GM18505 (cell line): ENCODE measurements around the gene SERPINE1.
"Not testable (repeated sequence)": the region's sequence is repeated elsewhere in the genome, so short reads cannot be mapped to it uniquely, and the experiment has no call there.

Experiments used
- ATAC-seq: cut with Tn5 transposase; IDR thresholded peaks from one replicate; pipeline ENCODE4 v1.9.1; 2021; ENCODE audit not compliant: unreplicated experiment
- POLR2A ChIP-seq: IDR thresholded peaks from 4 replicates; pipeline ENCODE4 v1.6.1; 2011; ENCODE audit warnings: borderline replicate concordance; ENCODE audit not compliant: insufficient read depth, insufficient read length; ENCODE audit errors: extremely low read depth

Gene SERPINE1

DNA sequence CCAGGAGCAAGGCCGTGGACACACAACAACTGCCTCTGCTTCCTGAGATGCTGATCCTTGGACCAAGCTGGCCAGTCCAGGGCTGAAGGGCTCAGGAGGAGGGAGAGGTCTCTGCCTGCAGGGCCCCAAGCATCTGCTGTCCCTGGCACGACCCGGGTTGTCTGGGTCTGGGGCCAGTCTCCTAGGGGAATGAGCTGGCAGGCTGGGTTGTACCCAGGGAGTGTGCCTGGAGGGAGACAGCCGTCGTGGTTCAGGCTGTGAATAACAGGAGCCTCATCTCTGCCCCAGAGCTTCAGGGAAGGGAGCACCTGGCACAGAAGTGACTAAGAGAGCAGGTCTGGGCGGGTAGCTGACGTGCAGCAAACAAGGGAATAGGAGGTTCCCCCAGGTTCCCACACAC, 17.9 kb upstream of the SERPINE1 start:
- no peak for TF ChIP-seq POLR2A
- no peak for ATAC-seq

DNA sequence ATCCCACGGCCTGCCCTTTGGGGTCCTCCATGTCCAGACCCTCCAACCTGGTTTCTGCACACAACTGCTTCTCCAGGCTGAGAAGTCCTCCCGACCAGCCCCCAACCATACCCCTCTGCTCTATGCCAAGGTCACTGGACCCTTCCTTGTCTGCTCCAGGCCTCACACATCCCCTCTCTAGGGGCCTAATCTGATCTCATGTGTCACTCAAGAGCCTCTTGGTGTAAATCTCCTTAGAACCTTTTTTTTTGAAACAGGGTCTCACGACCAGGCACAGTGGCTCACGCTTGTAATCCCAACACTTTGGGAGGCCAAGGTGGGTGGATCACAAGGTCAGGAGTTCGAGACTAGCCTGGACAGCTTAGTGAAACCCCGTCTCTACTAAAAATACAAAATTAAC, 17.5 kb upstream of the SERPINE1 start:
- no peak for TF ChIP-seq POLR2A
- no peak for ATAC-seq

DNA sequence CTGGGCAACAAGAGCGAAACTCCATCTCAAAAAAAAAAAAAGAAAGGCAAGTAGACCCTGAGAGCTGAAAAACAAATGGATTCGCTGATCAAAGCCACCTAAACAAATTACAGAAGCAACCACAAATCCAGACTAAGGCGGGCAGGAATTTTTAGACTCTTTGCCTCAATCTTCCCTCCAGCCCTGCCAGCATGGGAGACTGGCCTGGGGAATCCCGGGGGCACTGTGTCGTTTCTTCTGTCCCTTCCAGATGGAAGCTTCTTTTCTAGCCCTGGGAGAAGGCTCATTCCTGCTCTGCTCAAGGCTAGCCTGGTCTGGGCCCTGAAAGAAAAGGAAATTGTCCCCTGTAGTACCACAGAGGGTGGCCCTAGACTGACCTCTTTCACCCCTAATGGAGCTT, 15.6 kb upstream of the SERPINE1 start:
- ATAC-seq: no peak
- TF ChIP-seq POLR2A: no peak

DNA sequence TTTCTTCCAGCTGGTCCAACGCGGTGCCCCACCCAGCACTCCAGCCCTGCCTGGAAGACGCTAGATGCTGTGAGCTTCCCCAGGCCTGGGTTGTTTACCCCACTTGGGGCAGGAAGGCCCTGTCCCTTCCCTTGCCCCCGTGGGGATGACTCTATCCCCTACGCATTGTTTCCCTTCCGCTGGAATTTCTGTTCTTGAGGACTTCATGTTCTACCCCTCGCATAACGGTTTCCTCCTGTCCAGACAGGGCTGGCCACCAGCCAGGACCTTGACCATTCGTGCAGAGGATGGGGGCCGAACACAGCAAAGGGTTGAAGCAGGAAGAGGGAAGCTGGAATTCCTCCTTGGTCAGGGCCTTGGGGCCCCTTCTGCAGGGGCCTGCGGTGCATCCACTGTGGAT, 14.7 kb upstream of the SERPINE1 start:
- no peak for ATAC-seq
- no peak for TF ChIP-seq POLR2A

GRCh38 chr7:101113140-101113539, 13.8 kb upstream of the SERPINE1 start:
- not testable (repeated sequence) for ATAC-seq

DNA sequence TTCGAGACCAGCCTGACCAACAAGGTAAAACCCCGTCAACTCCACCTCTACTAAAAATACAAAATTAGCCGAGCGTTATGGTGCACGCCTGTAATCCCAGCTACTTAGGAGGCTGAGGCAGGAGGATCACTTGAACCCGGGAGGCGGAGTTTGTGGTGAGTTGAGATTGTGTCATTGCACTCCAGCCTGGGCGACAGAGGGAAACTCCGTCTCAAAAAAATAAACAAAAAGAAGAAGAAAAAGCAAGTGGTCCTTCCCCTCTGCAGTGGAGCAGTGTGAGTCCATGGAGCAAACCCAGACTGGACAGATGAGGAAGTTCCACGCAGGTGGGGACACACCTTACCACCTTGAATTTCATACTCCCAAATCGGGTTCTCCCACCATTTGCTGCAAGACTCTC, 13.1 kb upstream of the SERPINE1 start:
- ATAC-seq: no peak
- TF ChIP-seq POLR2A: no peak

GRCh38 chr7:101114492-101114891, 12.4 kb upstream of the SERPINE1 start:
- ATAC-seq: no peak
- no peak for TF ChIP-seq POLR2A

DNA sequence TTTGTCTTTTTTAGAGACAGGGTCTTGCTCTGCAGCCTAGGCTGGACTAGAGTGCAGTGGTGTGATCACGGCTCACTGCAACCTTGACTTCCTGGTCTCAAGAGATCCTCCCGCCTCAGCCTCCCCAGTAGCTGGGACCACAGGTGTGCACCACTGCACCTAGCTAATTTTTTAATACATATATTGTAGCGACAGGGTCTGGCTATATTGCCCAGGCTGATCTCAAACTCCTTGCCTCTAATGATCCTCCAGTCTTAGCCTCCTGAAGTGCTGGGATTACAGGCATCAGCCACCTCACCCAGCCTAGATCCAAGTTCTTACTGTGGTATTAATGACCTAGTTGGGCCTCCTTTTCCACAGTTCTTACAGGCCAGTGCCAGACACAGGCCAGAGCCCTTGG, 11.7 kb upstream of the SERPINE1 start:
- no peak for ATAC-seq
- no peak for TF ChIP-seq POLR2A

DNA sequence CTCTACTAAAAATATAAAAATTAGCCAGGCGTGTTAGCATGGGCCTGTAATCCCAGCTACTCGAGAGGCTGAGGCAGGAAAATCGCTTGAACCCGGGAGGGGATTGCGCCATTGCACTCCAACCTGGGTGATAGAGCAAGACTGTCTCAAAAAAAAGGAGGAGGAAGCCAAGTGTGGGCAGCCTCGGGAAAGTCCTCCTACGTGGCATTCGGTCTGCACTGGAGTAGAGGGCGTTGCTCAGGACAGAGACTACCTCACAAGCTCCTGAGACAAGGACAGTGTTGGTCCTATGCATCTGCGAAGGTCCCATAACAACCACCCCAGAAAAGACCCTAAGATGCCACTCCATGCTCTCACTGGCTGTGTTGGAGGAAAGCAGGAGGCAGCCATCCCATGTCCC, 10.0 kb upstream of the SERPINE1 start:
- TF ChIP-seq POLR2A: no peak
- no peak for ATAC-seq

DNA sequence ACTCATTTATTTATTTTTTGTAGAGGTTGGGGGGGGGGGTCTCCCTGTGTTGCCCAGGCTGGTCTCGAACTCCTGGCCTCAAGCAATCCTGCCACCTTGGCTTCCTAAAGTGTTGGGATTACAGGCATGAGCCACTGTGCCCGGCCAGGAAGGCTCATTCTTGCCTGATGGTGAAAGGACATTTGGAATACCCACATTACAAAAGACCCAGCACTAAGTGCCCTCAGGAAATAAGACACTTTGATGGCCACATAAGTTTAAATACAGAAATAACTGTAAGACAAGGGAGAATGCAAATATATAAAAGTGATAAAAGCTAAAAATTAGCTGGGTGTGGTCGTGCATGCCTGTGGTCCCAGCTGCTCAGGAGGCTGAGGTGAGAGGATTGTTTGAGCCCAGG, 8.0 kb upstream of the SERPINE1 start:
- ATAC-seq: no peak
- no peak for TF ChIP-seq POLR2A

DNA sequence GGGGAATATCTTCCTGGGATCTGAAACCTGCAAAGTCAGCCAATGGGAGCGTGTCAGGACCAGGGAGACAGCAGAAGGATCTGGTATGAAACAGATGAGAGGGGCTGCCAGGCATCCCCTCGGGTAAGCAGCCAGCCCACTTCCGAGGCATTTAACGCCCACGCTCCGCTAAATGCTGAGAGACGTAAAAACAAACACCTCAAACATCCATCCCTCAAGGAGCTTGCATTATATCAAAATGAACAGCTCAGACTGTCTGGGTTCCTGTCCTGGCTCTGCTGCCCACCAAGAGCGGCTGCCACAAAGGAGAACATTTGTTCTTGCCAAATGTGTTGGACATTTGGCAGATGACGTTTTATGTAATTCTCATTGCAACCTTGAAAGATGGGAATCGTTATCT, 7.0 kb upstream of the SERPINE1 start:
- TF ChIP-seq POLR2A: no peak
- ATAC-seq: no peak

DNA sequence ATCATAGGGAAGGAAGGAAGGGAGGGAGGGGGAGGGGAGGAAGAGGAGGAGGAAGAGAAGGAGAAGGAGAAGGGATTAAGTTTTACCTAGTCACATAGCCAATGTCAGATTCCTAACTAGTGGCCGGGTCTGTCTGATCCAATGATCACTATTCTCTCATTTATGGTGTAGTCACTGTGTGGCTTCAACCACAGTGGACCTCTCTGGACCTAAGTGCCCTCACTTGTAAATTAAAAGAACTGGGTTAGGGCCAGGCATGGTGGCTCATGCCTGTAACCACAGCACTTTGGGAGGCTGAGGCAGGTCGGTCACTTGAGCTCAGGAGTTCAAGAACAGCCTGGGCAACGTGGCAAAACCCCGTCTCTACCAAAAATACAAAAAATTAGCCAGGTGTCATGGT, 6.6 kb upstream of the SERPINE1 start:
- no peak for ATAC-seq
- TF ChIP-seq POLR2A: no peak

GRCh38 chr7:101121631-101121990, 5.3 kb upstream of the SERPINE1 start:
- ATAC-seq: not testable (repeated sequence)

GRCh38 chr7:101121991-101122932, 4.6 kb upstream of the SERPINE1 start:
- TF ChIP-seq POLR2A: peak; percentile 51
- no peak for ATAC-seq
